G401 (cell line): ENCODE results near the gene IL16. TPM values are rescaled to one million over a fixed set of nuclear protein-coding genes. Genes with fewer than 3 reads are reported as not detected.
"Not testable (repeated sequence)": the region's sequence is repeated elsewhere in the genome, so short reads cannot be mapped to it uniquely, and the experiment has no call there.

Experiments
- DNase-seq: peaks from one replicate; pipeline ENCODE4 v3.0.0-alpha.2; 2015; ENCODE audit warnings: low spot score
- in situ Hi-C: cut with HindIII; loops from 2 replicates; pipeline ENCODE4 v1.10.0; 2016; ENCODE audit warnings: low sequenced_read_pairs, mixed read lengths
- total RNA-seq: library from RNA; depleted of rRNA; stranded (reverse); fragments of >200 nt; shearing (Covaris generic); gene quantifications from 2 replicates; pipeline ENCODE4 v1.2.3, GENCODE V29; 2014

The IL16 gene
- total RNA-seq, 1 experiment from 2014 or later = not detected

DNA sequence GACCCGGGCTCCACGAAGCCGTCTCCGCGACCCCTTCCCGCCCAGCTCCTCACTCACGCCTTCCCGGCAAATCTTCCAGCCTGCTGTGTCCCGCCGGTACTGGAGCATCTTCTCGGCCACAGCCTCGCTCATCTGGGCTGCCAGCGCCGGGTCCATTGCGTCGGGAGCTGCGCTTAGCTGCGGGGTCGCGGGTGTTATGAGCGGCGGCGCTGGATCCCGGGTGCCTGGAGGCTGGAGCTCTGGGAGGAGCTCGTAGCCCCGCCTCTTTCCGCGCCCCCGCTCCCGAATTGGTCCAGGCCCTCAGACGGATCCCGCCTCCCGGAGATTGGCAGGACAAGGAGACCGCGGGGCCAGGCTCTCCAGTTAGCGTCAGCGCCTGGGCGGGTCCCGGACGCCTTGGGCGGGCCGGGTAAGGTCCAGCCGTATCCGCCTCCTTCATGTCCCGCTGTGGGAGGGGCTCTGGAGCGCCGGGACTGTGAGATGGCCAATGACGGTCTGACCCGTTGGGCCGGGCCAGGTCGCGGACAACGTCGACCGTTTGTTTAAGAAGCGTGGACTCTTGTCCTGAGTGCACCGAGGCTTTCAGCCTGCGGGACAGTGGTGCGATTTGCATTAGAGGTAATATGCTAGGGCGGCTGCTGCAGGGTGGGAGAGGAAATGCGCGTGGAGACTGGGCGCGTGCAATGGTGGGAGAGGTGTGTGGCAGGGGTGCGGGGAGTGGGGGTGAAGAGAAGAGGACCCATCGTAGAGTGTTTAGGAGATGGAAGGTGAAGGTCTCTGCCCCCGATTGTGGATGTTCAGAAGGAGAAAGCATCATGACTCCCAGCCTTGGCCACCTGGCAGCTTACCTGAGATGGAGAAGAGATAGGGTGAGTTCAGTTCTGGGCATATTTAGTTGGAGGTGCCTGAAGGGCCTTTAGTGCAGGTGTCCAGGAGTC is 127.5 kb downstream of the IL16 start, which contains the start of gene STARD5:
Gene STARD5 (minus strand): TSS at position 198 of the 938 bp plus-strand sequence. CDS start 42 bp downstream, at position 156.
- in situ Hi-C loops = no loop called here
- DNase-seq = peak; percentile 99

DNA sequence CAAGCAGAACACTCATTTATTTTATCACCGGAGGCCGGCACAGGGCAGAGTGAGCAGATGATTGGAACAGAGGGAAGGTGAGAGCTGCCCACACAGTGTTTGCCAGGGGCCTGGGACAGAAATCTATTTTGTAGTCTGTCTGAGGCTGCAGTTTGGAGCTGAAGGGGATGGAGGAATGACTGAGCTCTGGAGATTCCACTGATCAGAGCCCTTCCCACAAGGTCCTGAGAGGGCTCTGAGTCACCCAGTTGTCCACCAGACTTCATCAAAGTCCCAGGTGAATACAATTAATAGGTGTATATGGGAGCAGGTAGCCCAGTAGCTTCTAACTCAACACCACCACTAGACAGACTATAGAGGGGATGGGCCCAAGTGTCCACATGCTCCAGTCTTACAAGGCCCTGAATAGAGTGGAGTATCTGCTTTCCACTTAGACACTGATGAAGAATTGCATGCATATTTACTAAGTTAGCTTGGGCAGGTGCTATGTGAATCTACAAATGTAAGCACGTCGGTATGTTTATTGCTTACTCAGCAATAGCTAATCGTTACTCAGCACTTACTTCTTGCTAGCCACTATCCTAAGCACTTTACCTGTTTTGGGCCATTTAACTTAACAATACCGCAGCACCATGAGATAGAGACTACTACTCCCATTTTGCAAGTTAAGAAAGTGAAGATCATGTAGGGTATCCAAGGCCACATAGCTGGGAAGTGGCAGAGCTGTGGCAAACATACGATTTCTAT is 130.0 kb downstream of the IL16 start:
- in situ Hi-C loops = no loop called here
- no peak for DNase-seq

DNA sequence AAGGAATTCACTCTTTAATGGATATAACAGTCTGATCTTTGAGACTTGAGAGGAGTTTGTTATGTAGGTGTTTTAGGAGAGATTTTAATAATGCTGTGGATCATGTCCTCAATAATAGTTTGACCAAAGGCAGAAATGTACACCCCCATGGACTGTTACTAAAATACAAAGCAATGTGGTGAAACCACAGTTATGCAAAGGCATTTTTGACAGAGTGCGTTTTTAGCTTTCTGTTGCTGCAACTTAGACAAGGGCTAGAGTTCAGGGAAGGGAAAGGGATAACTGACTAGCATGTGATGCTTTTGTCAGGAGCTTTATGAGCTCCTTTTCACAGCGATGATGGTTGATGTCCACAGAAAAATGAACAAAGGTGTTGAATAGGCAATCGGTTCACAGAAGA is 130.8 kb downstream of the IL16 start:
- DNase-seq = no peak
- in situ Hi-C loops = no loop called here

DNA sequence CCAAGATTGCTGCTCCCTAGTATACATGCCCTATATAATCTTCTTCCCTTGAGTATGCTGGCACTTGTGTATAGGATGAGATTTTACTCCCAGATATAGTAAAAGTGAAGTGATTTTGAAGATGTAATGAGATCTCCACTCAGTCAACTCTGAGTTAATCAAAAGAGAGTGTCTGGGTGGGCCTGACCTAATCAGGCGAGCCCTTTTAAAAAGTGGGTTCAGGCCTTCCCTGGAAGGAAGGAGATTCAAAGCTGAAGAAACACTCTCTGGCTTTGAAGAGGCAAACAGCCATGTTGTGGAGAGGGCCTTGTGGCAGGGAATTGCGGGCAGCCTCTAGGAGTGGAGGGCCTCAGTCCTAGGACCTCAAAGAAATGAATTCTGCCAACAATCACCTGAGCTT is 132.8 kb downstream of the IL16 start:
- in situ Hi-C loops = no loop called here
- DNase-seq = no peak

DNA sequence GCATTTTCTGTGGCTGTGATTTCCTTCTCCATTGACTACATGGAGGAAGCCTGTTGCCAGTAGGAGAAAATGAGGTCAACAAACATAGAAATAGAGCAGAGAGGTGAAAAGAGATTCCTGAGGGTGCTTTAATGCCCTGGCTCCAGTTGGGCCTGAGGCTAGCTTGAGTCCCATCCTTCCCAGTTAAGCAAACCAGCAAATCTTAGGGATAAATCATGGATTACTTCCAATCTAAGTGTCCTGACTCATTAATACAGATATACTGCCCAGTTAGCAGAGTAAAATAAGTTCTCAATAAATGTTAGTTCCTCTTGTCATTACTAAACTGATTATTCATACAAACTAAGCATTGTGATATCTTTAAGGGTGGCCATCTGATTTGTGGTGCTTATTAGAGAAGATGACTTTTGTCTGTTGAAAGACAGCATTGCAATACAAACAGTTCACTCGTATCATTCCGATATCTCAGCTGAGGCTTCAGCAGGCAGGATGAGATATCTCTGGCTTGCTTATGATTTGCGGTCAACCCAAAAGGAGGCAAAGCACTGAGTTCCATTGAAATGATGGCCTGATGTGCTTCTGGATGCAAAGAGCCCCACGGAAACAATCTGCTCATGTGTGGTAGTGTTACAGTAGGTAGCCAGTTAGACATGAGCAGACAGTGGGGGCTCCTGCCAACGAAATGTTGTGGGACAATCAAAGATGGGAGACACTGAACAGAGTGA is 133.8 kb downstream of the IL16 start:
- no peak for DNase-seq
- in situ Hi-C loops = no loop called here

DNA sequence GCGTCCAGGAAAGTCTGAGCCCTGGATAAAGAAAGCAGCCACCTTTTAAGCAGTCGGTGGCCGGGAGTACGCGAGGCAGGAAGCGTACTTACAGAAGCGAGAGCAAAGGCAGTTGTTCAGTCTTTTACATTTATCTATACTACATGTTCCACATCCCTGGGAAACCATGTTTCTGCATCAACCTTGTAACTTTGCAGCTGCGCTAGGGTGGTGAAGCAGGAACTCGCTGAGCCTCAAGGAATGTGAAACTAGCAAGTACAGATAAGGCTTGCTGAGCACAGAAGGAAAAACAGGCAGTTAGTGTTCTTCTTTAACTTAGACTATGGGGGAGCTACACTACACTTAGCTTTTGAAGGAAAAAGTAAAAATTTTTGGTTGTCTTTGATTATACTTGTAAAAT is 134.5 kb downstream of the IL16 start:
- DNase-seq, in situ Hi-C loops: not testable (repeated sequence)

DNA sequence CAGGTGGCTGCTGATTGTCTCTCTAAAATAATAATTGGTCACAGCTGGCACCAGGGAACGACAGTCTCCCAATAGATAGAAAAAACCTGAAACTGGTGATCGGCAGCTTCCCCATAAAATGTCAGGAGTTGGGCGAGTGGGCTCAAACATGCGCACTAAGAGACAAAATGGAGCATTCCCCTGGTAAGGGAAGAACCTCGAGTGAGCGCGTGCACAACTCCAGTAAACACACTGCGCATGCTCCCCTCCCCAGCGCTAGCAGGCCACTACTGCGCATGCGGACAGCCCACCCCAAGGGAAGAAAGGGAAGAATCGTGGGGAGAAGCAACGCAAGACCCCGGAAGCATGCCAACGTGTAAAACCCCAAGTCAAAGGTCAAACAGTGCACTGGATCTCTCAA is 134.9 kb downstream of the IL16 start:
- in situ Hi-C loops = no loop called here
- DNase-seq = no peak

DNA sequence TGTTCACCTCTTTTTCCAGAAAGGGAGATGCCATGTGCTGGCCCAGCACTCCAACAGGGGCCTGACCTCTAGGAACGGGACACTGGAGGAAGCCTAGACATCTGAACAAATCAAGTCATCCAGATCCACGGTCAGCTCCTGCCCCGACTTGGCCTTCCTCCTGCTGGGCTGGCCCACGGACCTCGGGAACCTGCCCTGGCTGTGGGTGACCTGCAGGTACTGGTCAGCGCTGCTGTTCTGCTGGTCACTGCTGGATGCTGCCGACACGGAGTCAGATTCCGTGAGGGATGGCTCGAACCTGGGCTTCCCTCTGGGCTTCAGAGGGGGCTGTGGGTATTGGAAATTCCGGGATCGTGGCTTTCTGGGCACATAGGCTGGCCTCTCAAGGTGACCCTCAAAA is 135.6 kb downstream of the IL16 start:
- in situ Hi-C loops = no loop called here
- no peak for DNase-seq

DNA sequence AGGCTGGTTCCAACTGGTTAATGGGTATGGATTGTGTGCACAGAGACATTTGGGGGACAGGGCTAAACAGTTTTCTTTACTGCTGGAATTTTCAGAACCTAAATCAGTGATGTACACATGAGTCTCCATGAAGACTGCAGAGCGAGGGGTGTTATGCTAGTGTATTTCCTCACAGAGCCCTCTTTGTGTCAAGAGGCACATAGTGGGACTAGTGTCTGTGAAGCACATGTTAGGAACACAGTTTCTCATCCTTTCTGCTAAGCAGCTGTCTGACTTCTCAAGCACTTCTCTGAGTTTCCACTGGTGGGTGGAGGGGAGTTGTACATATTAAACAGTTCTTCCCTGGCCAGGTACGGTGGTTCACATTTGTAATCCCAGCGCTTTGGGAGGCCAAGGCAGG is 136.7 kb downstream of the IL16 start:
- no peak for DNase-seq
- in situ Hi-C loops = no loop called here

DNA sequence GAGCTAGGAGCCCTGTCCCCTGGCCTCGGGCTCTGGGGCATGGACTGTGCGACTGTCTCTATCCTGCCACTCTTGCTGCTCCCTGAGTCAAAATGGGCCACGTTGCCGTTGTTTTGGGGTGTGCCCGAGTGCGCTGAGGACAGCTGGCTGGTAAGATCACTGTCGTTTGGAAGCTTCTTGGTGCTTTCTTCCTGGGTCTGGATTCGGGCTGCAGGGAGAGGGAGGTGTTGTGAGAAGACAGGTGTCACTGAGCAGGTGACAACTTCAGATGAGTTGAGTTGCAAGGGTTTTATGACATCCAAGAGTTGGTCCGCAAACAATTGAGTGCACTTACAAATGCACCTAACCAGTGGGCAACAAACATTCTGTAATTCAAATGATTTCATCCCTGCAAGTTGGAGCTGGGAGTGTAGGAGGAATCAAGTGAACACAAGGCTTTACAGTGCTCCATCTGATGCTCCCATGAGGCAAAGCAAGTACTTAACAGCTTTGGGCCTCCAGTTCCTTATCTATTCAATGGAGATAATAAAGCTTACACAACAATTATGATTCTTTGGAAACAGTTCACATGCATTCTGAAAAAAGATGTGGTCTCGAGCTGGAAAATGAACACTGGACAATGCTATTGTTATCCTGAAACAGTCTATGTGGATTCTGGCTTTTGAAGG is 138.2 kb downstream of the IL16 start:
- in situ Hi-C loops = no loop called here
- DNase-seq = no peak

DNA sequence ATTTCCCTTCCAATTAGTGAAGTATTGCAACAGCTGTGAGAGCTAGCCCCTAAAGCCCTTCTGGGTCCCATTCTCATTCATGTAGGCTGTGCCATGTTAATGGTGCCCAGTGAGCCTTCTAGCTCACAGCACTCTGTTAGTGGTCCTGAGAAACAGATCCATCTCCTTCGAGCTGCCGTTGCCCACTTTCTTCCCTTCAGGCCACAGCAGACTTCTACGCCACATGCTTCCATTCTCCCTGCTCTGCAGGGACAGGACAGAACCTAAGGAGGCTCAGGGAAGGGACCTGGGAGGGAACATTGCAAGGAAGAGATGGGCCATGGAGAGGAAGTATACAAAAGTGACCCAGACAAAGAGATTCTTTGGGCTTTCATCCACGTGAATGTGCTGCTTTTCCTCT is 139.0 kb downstream of the IL16 start:
- no peak for DNase-seq
- in situ Hi-C loops = no loop called here

DNA sequence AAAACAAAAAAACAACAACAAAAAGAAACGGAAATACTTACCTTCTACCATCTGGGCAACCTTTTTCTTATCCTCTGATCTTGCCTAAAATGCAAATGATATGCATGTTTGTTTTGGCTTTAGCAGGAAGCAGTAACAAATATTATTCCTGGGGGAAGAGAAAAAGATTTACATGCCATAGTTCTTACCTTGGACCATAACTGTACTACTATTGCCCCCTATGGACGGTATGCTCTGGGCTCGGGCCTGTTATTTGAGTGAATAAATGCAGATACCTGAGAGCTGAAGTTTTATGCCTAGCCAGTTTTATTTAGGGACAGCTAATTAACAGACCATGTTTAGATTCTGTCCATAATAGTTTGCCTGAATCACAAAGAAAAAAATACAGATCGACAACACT is 139.9 kb downstream of the IL16 start:
- DNase-seq = peak; percentile 22
- in situ Hi-C loops = no loop called here

DNA sequence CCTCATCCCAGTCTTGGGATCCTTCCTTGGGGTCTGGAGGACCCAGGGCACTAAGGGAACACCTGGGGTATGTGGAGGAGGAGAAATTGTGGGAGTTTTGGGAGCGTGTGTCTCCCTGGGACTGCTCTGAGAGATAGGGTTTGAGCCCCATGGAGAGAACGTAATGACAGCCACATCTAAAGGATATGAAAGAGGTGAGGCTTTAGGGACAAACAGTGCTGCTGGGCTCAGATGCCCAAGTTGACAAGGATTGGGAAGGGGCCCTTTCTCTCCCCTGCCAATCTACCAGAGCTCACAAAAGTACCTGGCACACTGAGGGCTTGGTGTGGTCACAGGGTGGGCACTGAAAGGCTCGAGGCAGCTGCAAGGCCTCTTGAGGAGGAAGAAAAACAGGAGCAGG is 140.6 kb downstream of the IL16 start:
- DNase-seq = no peak
- in situ Hi-C loops = no loop called here

DNA sequence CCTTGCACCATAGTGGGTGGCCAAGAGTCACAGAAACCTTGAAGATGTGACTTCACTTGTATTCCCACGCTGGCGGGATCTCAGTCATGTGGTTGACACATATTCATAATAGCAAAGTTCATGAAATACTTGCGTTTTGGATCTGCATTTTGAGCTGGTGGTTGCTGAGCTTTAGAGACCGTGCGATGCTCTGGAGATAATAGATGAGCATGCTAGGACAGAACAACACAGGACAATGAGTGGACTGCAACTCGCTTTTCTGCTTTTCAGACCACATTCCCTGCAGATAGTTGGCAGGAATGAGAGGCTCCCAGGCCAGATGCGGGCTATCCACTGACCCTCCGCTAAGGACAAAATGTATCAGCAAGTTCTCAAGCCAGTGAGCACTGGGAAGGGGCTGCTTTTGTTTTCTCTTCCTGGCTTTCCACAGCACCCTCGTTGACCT is 141.1 kb downstream of the IL16 start:
- in situ Hi-C loops = no loop called here
- no peak for DNase-seq

DNA sequence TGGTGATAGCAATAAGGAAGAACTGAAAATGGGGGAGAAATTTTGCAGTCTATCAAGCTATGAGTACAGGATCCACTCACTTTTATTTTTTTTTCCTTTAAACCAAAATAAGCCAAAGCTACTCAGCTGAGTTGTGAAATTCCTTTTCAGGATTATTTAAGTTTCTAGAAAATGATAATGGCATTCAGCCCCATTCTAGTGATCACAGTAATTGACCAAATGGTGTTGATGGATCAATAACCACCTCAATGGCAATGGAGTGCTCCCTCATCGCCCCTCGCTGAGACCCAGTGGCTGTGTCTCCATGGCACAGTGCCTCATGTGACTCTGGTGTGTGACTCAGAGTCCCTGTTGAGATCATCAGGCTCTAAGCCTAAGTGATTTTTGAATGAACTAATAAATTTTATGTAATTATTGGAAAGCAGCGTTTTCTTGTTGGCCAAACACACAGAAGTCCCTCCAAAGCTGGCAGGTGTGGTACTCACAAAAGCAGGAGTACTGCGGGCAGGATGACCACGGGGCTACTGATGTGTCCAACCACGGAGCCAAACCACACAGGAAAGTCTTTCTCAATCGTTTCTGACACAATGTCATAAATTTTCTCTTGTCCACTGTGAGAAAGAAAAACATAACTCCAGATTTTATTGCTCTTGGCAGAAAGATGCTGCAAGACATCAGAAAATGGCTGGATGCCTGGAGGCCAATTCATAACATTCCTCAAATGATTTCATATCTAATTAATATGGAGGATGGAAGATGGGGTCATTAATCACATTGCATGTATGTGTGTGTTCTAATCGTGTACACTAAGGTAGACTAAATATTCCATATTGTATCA is 141.7 kb downstream of the IL16 start:
- in situ Hi-C loops = no loop called here
- no peak for DNase-seq

DNA sequence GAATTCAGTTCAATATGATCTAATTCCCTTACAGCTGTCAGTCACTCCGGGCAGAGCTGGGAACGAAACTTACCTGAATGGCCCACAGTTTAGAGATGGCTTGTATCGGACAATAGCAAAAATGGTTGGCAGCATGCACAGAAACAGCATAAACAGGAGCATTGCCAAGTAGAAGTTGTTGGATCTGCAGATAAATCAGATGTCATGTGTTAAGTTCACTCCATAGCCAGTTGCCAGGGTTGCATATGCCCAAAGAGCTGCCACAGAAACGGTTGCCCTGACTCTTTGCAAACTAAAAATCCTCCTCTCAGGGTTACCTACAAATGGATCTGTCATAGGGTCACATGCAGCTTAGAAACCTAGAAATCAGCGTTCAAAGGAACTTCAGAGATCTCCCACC is 142.6 kb downstream of the IL16 start:
- in situ Hi-C loops = no loop called here
- DNase-seq = no peak

DNA sequence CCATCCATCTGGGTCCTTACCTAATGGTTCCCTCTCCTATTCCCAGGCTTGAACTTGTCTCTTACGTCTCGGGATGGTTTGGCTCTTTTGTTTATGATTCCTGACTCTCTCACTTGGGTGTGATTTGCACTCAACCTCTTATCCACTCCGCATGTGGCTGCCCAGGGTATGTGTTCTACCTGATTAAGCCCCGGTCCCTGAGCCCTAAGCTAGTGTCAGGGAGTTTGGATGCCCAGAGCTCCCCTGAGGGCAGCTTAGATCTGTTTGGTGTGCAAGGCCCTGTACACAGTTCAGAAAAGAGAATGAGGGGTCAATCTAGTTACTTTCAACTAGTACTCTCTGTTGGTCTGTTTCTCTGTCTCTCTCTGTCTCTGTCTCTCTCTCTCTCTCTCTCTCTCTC is 143.2 kb downstream of the IL16 start:
- no peak for DNase-seq
- in situ Hi-C loops = no loop called here

DNA sequence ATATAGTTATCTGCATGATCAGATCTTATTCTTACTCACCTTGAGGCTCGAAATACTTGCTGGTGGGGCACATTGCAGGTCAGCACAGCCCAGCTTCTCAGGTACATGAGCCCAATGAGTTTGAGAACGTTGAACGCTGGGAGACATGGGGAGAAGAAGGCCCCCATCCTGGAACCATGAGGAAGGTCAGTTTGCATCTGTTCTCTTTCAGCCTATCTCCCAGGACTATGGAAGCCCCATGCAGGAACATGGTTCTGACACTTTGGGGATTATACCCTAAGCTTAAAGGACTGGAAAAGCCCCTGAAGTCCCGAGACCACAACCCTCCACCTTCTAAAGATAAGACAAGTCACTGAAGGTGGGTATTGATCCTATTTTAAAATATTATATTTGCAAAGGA is 144.7 kb downstream of the IL16 start:
- in situ Hi-C loops = no loop called here
- no peak for DNase-seq
